GM06990 (cell line): ENCODE data around the gene CHMP6.
A peak's percentile ranks its signal among the peaks of the same experiment; 100 is the strongest.

ENCODE experiments used
- DNase-seq: peaks from one replicate; pipeline ENCODE4 v3.0.0-alpha.2; 2011; ENCODE audit not compliant: insufficient read length; ENCODE audit errors: extremely low read depth
- H3K27me3 ChIP-seq: replicated peaks from 2 replicates; pipeline ENCODE4 v1.6.0; 2011; ENCODE audit warnings: low read length; ENCODE audit not compliant: control insufficient read depth, insufficient read depth
- H3K36me3 ChIP-seq: 2 replicates; pipeline ENCODE4 v1.5.1; 2011; ENCODE audit warnings: low read length; ENCODE audit not compliant: control insufficient read depth, insufficient read depth
- H3K4me3 ChIP-seq: replicated peaks from 2 replicates; pipeline ENCODE4 v1.5.1; 2011; ENCODE audit warnings: low read depth, mild to moderate bottlenecking, control low read depth, low read length
- CTCF ChIP-seq: IDR thresholded peaks from 2 replicates; pipeline ENCODE4 v1.5.1; 2011; ENCODE audit warnings: low read length, control low read depth, mild to moderate bottlenecking, inconsistent platforms; ENCODE audit not compliant: insufficient read depth, poor library complexity, severe bottlenecking

CHMP6 gene

GRCh38 chr17:81037798-81038733 is 46.4 kb downstream of the CHMP6 start:
- Histone ChIP-seq H3K27me3 (no peaks in the 10 kb centered on the region; the same call in 1 of the 2 replicates), H3K4me3 (no peak overlapping the region), H3K36me3 (no peaks in the 10 kb centered on the region)
- TF ChIP-seq CTCF = no peak
- DNase-seq = no peak

GRCh38 chr17:81039096-81039495 is 47.5 kb downstream of the CHMP6 start:
- TF ChIP-seq CTCF = no peak
- H3K4me3 ChIP-seq = no peak overlapping the region
- H3K27me3 ChIP-seq = no peaks in the 10 kb centered on the region; the same call in 1 of the 2 replicates
- no peak for DNase-seq
- H3K36me3 ChIP-seq = no peaks in the 10 kb centered on the region

GRCh38 chr17:81039854-81040758 is 48.5 kb downstream of the CHMP6 start:
- H3K27me3 ChIP-seq = no peaks in the 10 kb centered on the region; the same call in 1 of the 2 replicates
- H3K4me3 ChIP-seq = no peak overlapping the region
- no peak for TF ChIP-seq CTCF
- no peaks in the 10 kb centered on the region for H3K36me3 ChIP-seq
- DNase-seq = no peak

- Histone ChIP-seq H3K4me3 (no peak overlapping the region), H3K27me3 (no peaks in the 10 kb centered on the region; the same call in 1 of the 2 replicates), H3K36me3 (no peaks in the 10 kb centered on the region)
- no peak for DNase-seq
- peak; percentile 62 for TF ChIP-seq CTCF
These were observed 49.2 kb downstream of the CHMP6 start for GRCh38 chr17:81040791-81041337.

GRCh38 chr17:81042606-81043005 is 51.0 kb downstream of the CHMP6 start:
- no peak for TF ChIP-seq CTCF
- Histone ChIP-seq H3K4me3 (no peak overlapping the region), H3K27me3 (no peaks in the 10 kb centered on the region; the same call in 1 of the 2 replicates), H3K36me3 (no peaks in the 10 kb centered on the region)
- no peak for DNase-seq
